ENCODE results near the gene KCTD6.

Gene KCTD6

GRCh38 chr3:58487140-58487886 lies 4.6 kb upstream of the KCTD6 start:
- DNase-seq, result no peak

GRCh38 chr3:58488967-58489366 lies 2.9 kb upstream of the KCTD6 start:
- no peak for DNase-seq

- no peak for DNase-seq
These were observed 915 bp upstream of the KCTD6 start for GRCh38 chr3:58490860-58491501.

- peak; percentile 8 to 28 for DNase-seq
These were observed 604 bp downstream of the KCTD6 start for GRCh38 chr3:58492494-58492905.

GRCh38 chr3:58494107-58494506 lies 2.2 kb downstream of the KCTD6 start:
- DNase-seq, result no peak

GRCh38 chr3:58495101-58495500 lies 3.2 kb downstream of the KCTD6 start:
- no peak for DNase-seq

GRCh38 chr3:58496206-58496857 lies 4.4 kb downstream of the KCTD6 start:
- no peak for DNase-seq

- no peak for DNase-seq
These were observed 5.2 kb downstream of the KCTD6 start for GRCh38 chr3:58497097-58497496.

- DNase-seq, result no peak
These were observed 11.0 kb downstream of the KCTD6 start for GRCh38 chr3:58502872-58503271.

GRCh38 chr3:58507356-58508078 lies 15.6 kb downstream of the KCTD6 start:
- DNase-seq, result no peak

- no peak for DNase-seq
These were observed 16.5 kb downstream of the KCTD6 start for GRCh38 chr3:58508437-58508836.

GRCh38 chr3:58514405-58514804 lies 22.5 kb downstream of the KCTD6 start:
- DNase-seq, result no peak

- DNase-seq, result no peak
These were observed 26.4 kb downstream of the KCTD6 start for GRCh38 chr3:58518291-58518789.

GRCh38 chr3:58519668-58520402 lies 27.9 kb downstream of the KCTD6 start:
- no peak for DNase-seq

GRCh38 chr3:58520403-58521335 lies 28.8 kb downstream of the KCTD6 start:
- DNase-seq, result no peak

GRCh38 chr3:58521336-58521670 lies 29.4 kb downstream of the KCTD6 start:
- DNase-seq, result no peak

GRCh38 chr3:58521917-58522631 lies 30.2 kb downstream of the KCTD6 start:
- no peak for DNase-seq

- DNase-seq, result no peak
These were observed 31.0 kb downstream of the KCTD6 start for GRCh38 chr3:58522759-58523425.

GRCh38 chr3:58524326-58524888 lies 32.5 kb downstream of the KCTD6 start:
- DNase-seq, result no peak

- DNase-seq, result no peak
These were observed 34.6 kb downstream of the KCTD6 start for GRCh38 chr3:58526515-58526957.

All from stimulated activated CD4-positive, alpha-beta T cell treated with anti-CD3 and anti-CD28 coated beads, Interleukin-4, amount 100 ng/mL, for 4 hours (primary cell).